Measurements from ENCODE around the gene NFATC2.

NFATC2 gene

DNA sequence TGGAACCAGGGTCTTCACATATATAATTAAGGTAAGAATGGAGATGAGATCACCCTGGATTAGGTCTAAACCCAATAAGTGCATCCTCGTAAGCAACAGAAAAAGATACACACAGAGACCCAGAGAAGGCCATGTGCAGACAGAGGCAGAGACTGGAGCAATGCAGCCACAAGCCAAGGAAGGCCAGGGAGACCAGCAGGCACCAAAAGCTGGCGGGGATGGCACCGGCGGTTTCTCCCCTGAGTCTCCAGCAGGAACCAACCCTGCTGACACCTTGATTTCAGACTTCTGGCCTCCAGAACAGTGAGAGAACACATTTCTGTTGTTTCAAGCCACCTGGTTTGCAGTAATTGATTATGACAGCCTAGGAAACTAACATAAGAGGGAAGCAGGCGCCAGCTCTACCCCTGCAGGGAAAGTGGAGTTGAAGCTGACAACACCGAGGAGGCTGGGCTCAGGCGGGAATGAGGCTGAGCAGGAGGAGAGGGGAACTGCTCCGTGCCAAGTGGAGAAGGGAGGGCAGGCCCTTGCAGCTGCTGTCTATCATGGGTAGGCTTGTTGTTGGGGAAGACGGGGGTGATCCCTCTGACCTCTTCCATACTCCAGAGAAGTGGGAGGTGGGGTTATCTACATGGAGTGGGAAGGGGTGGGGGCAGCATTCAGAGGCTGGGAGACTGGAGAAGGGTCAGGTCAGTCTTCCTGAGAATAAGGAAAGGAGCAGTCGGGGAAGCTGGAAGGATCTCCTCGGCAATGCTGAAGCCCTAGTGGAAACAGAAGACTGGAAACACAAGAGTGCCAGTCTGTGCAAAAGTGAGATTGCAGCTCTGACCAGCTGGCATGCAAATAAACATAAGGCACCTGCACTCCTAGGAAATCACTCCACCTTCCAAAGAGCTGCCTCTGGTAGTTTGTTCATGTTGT, 72.7 kb downstream of the NFATC2 start:
- Histone ChIP-seq H3K9me3 (ENCODE audit: severe bottlenecking) (peaks cover 3% of the 10 kb centered on the region), H3K4me3 (ENCODE audit: low read depth, low read length) (no peak overlapping the region), H3K27ac (no peak overlapping the region), H3K36me3 (no peaks in the 10 kb centered on the region), H3K27me3 (ENCODE audit: insufficient read depth, low read depth, severe bottlenecking) (peaks cover 95% of the 10 kb centered on the region)
- TF ChIP-seq, protein P1, sequence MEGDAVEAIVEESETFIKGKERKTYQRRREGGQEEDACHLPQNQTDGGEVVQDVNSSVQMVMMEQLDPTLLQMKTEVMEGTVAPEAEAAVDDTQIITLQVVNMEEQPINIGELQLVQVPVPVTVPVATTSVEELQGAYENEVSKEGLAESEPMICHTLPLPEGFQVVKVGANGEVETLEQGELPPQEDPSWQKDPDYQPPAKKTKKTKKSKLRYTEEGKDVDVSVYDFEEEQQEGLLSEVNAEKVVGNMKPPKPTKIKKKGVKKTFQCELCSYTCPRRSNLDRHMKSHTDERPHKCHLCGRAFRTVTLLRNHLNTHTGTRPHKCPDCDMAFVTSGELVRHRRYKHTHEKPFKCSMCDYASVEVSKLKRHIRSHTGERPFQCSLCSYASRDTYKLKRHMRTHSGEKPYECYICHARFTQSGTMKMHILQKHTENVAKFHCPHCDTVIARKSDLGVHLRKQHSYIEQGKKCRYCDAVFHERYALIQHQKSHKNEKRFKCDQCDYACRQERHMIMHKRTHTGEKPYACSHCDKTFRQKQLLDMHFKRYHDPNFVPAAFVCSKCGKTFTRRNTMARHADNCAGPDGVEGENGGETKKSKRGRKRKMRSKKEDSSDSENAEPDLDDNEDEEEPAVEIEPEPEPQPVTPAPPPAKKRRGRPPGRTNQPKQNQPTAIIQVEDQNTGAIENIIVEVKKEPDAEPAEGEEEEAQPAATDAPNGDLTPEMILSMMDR (IDR thresholded peaks at IDR 0.05; ENCODE audit: low read depth, low read length): no peak
- DNase-seq: no peak

- Histone ChIP-seq H3K36me3 (no peaks in the 10 kb centered on the region), H3K27ac (no peak overlapping the region)
Observed at GRCh38 chr20:51469046-51469445, 73.5 kb downstream of the NFATC2 start.

DNA sequence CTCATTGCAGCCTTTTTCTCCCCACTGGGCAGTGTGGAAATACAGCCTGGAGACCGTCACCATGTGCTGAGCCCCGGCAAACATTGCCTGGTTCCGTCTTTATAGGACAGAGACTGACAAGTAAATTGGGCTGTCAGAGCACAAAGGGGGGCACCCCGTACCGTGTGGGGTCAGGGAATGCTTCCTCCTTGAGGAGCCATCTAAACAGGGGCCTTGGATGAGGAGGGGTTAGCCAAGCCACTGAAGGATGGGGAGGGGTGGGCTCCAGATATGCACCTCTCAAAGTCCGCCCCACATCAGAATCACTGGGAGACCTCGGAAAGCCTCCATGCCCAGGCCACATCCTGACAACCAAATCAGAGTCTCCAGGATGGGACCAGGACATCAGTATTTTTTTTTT, 73.9 kb downstream of the NFATC2 start:
- peaks cover 3% of the 10 kb centered on the region for H3K9me3 ChIP-seq (ENCODE audit: severe bottlenecking)
- no peaks in the 10 kb centered on the region for H3K36me3 ChIP-seq
- H3K4me3 ChIP-seq (ENCODE audit: low read depth, low read length): no peak overlapping the region
- DNase-seq: no peak
- TF ChIP-seq, protein P1 (IDR thresholded peaks at IDR 0.05; ENCODE audit: low read depth, low read length): no peak
- peaks cover 93% of the 10 kb centered on the region for H3K27me3 ChIP-seq (ENCODE audit: insufficient read depth, low read depth, severe bottlenecking)
- no peak overlapping the region for H3K27ac ChIP-seq

More at GRCh38 chr20:51469046-51469445, 73.5 kb downstream of the NFATC2 start:
- Histone ChIP-seq H3K4me3 (ENCODE audit: low read depth, low read length) (no peak overlapping the region), H3K27me3 (ENCODE audit: insufficient read depth, low read depth, severe bottlenecking) (peaks cover 93% of the 10 kb centered on the region), H3K9me3 (ENCODE audit: severe bottlenecking) (peaks cover 3% of the 10 kb centered on the region)
- TF ChIP-seq, protein P1 (IDR thresholded peaks at IDR 0.05; ENCODE audit: low read depth, low read length): no peak
- no peak for DNase-seq

DNA sequence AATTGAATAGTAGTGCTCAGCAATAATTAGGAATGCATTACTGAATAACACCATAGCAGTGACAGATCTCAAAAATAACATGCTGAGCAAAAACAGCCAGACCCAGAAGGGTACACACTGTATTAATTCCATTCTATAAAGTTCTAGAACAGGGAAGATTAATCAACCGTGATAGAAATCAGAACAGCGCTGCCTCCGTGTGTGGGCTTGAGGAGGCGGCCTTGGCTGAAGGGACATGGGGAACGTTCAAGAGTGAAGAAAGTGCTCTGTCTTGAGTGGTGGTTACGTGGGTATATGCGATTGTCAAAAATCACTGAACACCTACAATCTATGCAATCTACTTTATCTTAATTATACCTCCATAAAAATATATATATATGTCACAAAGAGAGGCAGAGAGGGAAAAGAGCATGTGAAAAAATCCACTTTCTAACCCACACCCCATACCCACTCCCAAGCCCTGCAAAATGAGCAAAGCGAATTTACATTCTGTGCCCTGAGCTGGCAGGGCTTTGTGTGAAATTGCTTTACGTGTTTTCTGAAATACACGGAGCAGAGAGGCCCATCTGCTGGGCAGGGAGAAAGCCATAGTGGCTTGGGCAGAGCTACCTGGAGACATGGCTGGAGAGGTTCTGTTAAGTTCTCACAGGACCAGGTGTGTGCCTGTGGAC, 74.4 kb downstream of the NFATC2 start:
- H3K9me3 ChIP-seq (ENCODE audit: severe bottlenecking): peaks cover 3% of the 10 kb centered on the region
- DNase-seq: no peak
- peaks cover 93% of the 10 kb centered on the region for H3K27me3 ChIP-seq (ENCODE audit: insufficient read depth, low read depth, severe bottlenecking)
- TF ChIP-seq, protein P1 (IDR thresholded peaks at IDR 0.05; ENCODE audit: low read depth, low read length): no peak
- no peaks in the 10 kb centered on the region for H3K36me3 ChIP-seq
- H3K4me3 ChIP-seq (ENCODE audit: low read depth, low read length): no peak overlapping the region
- H3K27ac ChIP-seq: no peak overlapping the region

- Histone ChIP-seq H3K36me3 (no peaks in the 10 kb centered on the region), H3K4me3 (ENCODE audit: low read depth, low read length) (no peak overlapping the region), H3K27me3 (ENCODE audit: insufficient read depth, low read depth, severe bottlenecking) (peaks cover 95% of the 10 kb centered on the region), H3K9me3 (ENCODE audit: severe bottlenecking) (no peaks in the 10 kb centered on the region), H3K27ac (no peak overlapping the region)
- TF ChIP-seq, protein P1 (IDR thresholded peaks at IDR 0.05; ENCODE audit: low read depth, low read length): no peak
- DNase-seq: no peak
Observed at GRCh38 chr20:51463998-51464397, 78.5 kb downstream of the NFATC2 start.
